ENCODE measurements around the gene POC1A. TPM values are rescaled to one million over a fixed set of nuclear protein-coding genes. Genes with fewer than 3 reads are reported as not detected.
"Not testable (repeated sequence)": the region's sequence is repeated elsewhere in the genome, so short reads cannot be mapped to it uniquely, and the experiment has no call there.

The POC1A gene
- total RNA-seq, 2 donors from 2014 or later, result 2.5 to 5.3 TPM

DNA sequence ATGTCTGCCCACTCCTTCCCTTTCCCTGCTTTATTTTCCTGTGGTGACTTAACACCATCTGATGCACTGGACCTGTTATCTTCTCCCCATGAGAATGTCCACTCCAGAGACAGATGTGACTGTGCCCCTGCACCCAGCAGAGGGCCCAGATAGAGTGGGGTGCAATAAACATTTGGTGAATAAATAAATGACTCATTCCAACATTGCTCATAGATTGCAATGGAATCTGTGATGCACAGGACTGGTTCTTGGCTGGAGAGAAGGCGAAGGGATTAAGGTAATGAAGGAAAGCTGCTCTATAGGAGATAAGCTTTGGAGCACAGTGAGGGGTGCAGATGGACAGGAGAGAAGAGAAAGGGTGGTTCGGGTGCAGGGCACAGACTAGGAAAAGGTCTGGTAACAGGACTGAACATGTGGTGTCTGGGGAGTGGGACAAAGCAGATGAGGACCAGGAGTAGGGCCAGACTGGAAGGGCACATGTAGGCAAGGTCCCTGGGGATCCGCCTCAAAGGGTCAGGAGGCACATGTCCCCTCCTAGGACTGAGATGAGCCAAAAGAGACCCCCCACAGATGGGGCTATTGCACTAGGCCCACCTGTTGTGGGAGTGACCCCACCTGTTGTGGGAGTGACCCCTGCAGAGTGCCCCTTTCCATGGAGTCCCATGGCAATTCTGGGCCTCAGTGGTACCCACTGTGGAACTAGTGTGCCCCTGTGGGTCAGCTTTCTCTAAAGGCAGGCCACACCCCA is 17.5 kb upstream of the POC1A start:
- no peak overlapping the region for H3K27ac ChIP-seq
- 85% methylated on average over 3 of the region's 3 CpGs for WGBS
- DNase-seq (ENCODE audit: low spot score), result no peak

GRCh38 chr3:52170217-52170616 is 16.0 kb upstream of the POC1A start:
- intact Hi-C loops (cut with DNase I); DNase-seq (ENCODE audit: low spot score); H3K36me3 ChIP-seq; H3K4me3 ChIP-seq; H3K4me1 ChIP-seq (replicated peaks); H3K27me3 ChIP-seq (replicated peaks; ENCODE audit: insufficient read depth); H3K27ac ChIP-seq; H3K9me3 ChIP-seq: not testable (repeated sequence)
- 94% methylated on average over 3 of the region's 3 CpGs for WGBS

More for the DNA sequence above, 17.5 kb upstream of the POC1A start:
- no peaks in the 10 kb centered on the region for H3K9me3 ChIP-seq
- no peaks in the 10 kb centered on the region for H3K27me3 ChIP-seq (replicated peaks; ENCODE audit: insufficient read depth)
- intact Hi-C loops (cut with DNase I), result no loop called here
- H3K4me3 ChIP-seq, result no peak overlapping the region
- TF ChIP-seq POLR2AphosphoS5 (IDR thresholded peaks at IDR 0.05) (no peak), POLR2A (IDR thresholded peaks at IDR 0.05) (no peak)
- TF ChIP-seq, protein P1, sequence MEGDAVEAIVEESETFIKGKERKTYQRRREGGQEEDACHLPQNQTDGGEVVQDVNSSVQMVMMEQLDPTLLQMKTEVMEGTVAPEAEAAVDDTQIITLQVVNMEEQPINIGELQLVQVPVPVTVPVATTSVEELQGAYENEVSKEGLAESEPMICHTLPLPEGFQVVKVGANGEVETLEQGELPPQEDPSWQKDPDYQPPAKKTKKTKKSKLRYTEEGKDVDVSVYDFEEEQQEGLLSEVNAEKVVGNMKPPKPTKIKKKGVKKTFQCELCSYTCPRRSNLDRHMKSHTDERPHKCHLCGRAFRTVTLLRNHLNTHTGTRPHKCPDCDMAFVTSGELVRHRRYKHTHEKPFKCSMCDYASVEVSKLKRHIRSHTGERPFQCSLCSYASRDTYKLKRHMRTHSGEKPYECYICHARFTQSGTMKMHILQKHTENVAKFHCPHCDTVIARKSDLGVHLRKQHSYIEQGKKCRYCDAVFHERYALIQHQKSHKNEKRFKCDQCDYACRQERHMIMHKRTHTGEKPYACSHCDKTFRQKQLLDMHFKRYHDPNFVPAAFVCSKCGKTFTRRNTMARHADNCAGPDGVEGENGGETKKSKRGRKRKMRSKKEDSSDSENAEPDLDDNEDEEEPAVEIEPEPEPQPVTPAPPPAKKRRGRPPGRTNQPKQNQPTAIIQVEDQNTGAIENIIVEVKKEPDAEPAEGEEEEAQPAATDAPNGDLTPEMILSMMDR (IDR thresholded peaks at IDR 0.05), result no peak
- H3K4me1 ChIP-seq (replicated peaks), result no peaks in the 10 kb centered on the region
- H3K36me3 ChIP-seq, result no peaks in the 10 kb centered on the region

DNA sequence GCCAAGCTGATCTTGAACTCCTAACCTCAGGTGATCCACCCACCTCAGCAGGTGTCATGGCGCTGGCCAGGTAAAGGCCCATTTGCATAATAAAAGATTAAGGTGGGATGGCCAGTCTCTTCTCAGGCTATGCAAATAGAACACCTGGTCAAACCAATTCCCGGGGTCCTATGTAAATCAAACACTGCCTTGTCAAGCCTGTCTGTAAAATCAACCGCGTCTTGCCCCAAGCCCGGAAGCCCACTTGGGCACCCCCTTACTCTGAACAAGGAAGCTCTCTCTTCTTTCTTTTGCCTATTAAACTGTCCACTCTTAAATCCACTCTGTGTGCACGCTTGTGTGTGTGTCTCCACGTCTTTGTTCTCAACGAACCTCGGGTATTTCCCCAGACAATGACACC is 13.0 kb upstream of the POC1A start:
- Histone ChIP-seq H3K4me1 (replicated peaks) (no peaks in the 10 kb centered on the region), H3K27me3 (replicated peaks; ENCODE audit: insufficient read depth) (no peaks in the 10 kb centered on the region), H3K36me3 (no peaks in the 10 kb centered on the region), H3K9me3 (no peaks in the 10 kb centered on the region), H3K27ac (no peak overlapping the region), H3K4me3 (no peak overlapping the region)
- TF ChIP-seq POLR2AphosphoS5 (IDR thresholded peaks at IDR 0.05) (no peak), POLR2A (IDR thresholded peaks at IDR 0.05) (no peak)
- TF ChIP-seq, protein P1 (IDR thresholded peaks at IDR 0.05), result no peak
- intact Hi-C loops (cut with DNase I), result no loop called here
- no peak for DNase-seq (ENCODE audit: low spot score)
- 42% methylated on average over 9 of the region's 9 CpGs for WGBS

DNA sequence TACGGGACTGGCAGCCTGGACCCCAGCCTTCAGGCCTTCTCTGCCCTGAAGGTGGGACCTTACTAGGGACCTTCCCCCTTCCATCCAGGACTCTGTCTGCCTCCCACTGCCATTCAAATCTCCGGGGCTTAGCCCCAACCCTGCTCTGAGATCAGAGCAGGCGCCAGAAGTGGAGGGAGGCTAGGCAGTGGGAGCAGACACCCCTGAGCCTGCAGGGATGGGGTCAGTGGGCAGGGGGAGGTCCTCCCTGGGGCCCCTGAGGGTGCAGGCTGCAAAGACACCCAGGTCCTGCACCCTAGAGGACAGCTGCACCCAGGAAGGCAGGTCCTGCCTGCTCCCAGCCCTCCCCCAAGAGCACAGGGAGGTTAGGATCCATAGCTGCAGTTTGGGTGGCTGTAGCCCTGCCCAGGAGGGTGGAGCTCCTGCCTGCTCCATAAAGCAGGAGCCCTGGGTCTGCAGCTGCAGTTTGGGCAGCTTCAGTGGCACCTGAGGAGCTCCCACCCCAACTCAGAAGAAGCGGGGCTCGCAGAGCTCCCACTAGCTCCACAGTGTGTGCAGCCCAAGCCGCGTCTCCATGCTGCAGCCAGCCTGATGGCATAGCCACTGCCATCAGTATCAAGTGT is 8.1 kb upstream of the POC1A start:
- H3K27me3 ChIP-seq (replicated peaks; ENCODE audit: insufficient read depth), result no peaks in the 10 kb centered on the region
- TF ChIP-seq POLR2A (IDR thresholded peaks at IDR 0.05), result no peak
- TF ChIP-seq, protein P1 (IDR thresholded peaks at IDR 0.05), result no peak
- TF ChIP-seq POLR2AphosphoS5 (IDR thresholded peaks at IDR 0.05), result no peak
- no peak for DNase-seq (ENCODE audit: low spot score)
- no peak overlapping the region for H3K4me3 ChIP-seq
- H3K4me1 ChIP-seq (replicated peaks), result no peaks in the 10 kb centered on the region
- H3K9me3 ChIP-seq, result no peaks in the 10 kb centered on the region
- no peaks in the 10 kb centered on the region for H3K36me3 ChIP-seq
- intact Hi-C loops (cut with DNase I), result no loop called here
- H3K27ac ChIP-seq, result no peak overlapping the region
- WGBS, result 82% methylated on average over 7 of the region's 7 CpGs

DNA sequence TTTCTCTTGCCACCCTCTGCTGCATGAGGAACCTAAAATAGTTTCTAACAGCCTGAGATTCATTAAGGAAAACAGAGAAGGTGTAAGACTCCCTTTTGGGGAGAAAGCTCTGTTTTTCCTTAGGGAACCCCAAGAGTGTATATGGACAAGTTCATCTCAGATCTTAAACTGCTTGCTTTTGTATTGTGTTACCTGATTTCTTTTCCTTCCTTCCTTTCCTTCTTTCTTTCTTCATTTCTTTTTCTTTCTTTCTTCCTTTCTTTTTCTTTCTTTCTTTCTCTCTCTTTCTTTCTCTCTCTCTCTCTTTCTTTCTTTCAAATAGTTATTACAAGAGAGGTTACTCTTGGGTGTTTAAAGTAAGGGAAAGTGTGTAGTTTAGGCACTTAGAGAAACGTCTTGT is 5.3 kb upstream of the POC1A start:
- no peak for DNase-seq (ENCODE audit: low spot score)
- TF ChIP-seq POLR2AphosphoS5 (IDR thresholded peaks at IDR 0.05), result no peak
- TF ChIP-seq, protein P1 (IDR thresholded peaks at IDR 0.05), result no peak
- 23% methylated on average over 1 of the region's 1 CpG for WGBS
- H3K9me3 ChIP-seq, result no peaks in the 10 kb centered on the region
- no peaks in the 10 kb centered on the region for H3K36me3 ChIP-seq
- no peak overlapping the region for H3K27ac ChIP-seq
- no peak overlapping the region for H3K4me3 ChIP-seq
- intact Hi-C loops (cut with DNase I), result no loop called here
- no peaks in the 10 kb centered on the region for H3K4me1 ChIP-seq (replicated peaks)
- no peaks in the 10 kb centered on the region for H3K27me3 ChIP-seq (replicated peaks; ENCODE audit: insufficient read depth)
